ENCODE measurements around the gene CETN3. TPM values are rescaled to one million over a fixed set of nuclear protein-coding genes. Genes with fewer than 3 reads are reported as not detected.

The CETN3 gene
- polyA plus RNA-seq (ENCODE audit: low read depth in 6 of 6), result 10 to 100 TPM; 12.8 to 35.7 (median 24.1) TPM

DNA sequence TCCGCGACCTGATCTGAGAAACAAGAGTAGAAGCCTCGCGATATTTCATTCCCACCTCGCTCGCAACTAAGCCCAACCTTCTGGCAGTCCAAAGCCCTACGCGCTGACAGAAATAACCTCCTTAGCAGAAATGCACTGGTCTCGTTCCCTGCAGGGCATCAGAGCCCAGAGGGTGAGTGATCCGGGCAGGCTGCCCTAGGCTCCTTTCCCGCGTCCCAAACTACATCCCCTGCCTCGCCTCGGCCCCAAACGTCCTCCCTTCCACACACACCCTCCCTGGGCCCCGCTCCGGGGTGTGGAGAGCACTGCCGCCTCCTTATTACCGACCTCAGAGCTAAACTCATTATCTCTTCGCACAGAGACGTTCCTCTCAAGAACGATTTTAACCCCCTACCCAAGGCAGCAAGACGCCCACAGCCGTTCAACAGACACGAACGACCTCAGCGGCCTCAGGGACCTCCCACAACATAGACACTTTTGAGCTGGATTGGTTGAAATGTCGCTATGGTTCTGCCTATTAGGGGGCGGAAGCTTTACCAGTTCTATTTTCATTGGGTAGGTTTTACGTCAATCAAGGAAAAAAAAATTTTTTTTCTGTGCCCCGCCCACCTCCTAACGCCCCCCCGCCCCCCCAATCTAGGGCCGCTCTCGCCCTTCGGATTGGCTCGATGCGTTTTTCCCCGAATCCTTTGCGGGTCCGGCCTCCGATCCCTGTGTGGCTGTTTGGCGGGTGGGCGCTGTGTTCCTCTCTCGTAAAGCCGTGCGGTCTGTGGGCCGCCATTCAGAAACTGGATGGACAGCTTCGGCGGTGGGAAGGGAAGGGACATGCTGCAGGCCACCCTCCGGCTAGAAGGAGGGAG, at the start of gene CETN3:
CETN3 (minus strand) TSS at position 439 of the 860 bp plus-strand sequence; CDS start at position 344, 95 bp downstream.
- ATAC-seq (ENCODE audit: low read depth in 2 of 2) (peak; percentile 88 to 89), DNase-seq (peak; percentile 90)
- Mint-ChIP-seq H3K36me3 (peaks cover 16 to 18% of the 10 kb centered on the region in 2 donors), H3K4me1 (peaks cover 6 to 11% (median 9%) of the 10 kb centered on the region in 3 donors), H3K27ac (no peak within 1 kb of the TSS), H3K4me3 (no peak within 1 kb of the TSS), H3K27me3 (no peaks in the 10 kb centered on the region), H3K9me3 (no peaks in the 10 kb centered on the region)

DNA sequence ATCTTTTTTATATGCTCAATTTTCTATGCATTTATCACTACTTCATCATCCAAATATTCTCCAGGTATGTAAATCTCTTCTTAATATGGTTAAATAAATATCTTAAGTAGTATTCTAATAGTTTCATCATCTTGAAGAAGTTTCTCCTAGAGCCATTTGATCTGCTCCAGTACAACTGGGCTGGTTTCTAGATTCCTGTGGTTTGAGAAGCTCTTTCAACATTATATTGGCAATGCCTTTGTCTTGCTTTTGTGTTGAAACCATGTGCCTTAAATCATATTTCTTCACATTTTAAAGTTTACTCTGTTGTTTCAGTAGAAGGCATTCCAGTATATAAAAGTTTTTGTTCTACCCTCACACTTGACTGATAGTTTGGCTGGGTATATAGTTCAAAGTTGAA, 37.4 kb upstream of the CETN3 start:
- DNase-seq (no peak), ATAC-seq (ENCODE audit: low read depth in 2 of 2) (no peak)
- H3K27ac Mint-ChIP-seq, result no peak overlapping the region
- H3K4me1 Mint-ChIP-seq, result no peaks in the 10 kb centered on the region
- H3K27me3 Mint-ChIP-seq, result no peaks in the 10 kb centered on the region
- peaks cover 0 to 8% (median 0%) of the 10 kb centered on the region in 7 donors for H3K9me3 Mint-ChIP-seq
- H3K36me3 Mint-ChIP-seq, result no peaks in the 10 kb centered on the region
- H3K4me3 Mint-ChIP-seq, result no peak overlapping the region

DNA sequence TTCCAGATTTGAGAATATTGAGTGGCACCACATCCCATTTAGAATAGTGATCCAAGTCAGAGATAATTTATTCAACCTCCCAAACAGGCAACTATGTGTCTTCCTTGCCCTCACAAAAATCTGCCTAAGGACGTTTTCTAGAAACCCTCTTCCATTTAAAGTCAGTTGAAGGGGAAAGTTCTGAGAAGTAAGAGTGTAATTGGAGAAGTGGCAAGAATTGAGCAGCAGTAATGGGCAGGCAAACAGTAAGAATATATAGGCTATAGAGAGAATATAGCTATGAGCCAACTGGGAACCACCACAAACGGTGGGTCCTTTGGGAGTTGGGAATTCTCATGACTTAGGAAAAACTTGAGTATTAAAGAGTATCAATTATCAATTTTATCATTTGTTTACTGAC, 31.1 kb upstream of the CETN3 start:
- H3K36me3 Mint-ChIP-seq, result no peaks in the 10 kb centered on the region
- H3K9me3 Mint-ChIP-seq, result peaks cover 0 to 3% (median 0%) of the 10 kb centered on the region in 7 donors
- peaks cover 0 to 6% (median 0%) of the 10 kb centered on the region in 3 donors for H3K4me1 Mint-ChIP-seq
- DNase-seq (no peak), ATAC-seq (ENCODE audit: low read depth in 2 of 2) (no peak)
- H3K27me3 Mint-ChIP-seq, result peaks cover 0 to 22% (median 6%) of the 10 kb centered on the region in 3 donors
- H3K4me3 Mint-ChIP-seq, result peak overlapping the region in 5 of 8 donors; percentile 68 to 86 (median 77)
- peak overlapping the region in 1 of 6 donors; percentile 49 for H3K27ac Mint-ChIP-seq

DNA sequence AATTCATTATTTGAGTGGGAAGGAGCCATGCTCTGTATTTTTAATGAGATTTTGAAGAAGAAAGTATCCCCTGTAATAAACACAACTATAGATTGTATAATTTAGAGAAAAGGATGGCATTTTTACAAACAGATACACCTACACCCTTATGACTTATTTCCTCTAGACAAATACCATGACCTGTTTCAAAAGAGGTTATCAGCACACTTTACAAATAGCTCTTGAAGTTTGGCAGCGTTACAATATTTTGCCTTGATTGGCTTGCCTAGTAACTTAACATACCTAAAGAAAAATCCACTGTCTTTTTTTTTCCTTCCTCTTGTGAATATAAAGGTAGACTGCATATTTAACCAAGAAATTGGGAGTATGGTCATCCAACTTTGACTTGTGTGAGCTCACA, 28.5 kb upstream of the CETN3 start:
- ATAC-seq (ENCODE audit: low read depth in 2 of 2) (no peak), DNase-seq (no peak)
- Mint-ChIP-seq H3K27me3 (peaks cover 0 to 22% (median 6%) of the 10 kb centered on the region in 3 donors), H3K27ac (no peak overlapping the region), H3K9me3 (no peaks in the 10 kb centered on the region), H3K4me1 (peaks cover 0 to 6% (median 0%) of the 10 kb centered on the region in 3 donors), H3K4me3 (no peak overlapping the region), H3K36me3 (no peaks in the 10 kb centered on the region)

DNA sequence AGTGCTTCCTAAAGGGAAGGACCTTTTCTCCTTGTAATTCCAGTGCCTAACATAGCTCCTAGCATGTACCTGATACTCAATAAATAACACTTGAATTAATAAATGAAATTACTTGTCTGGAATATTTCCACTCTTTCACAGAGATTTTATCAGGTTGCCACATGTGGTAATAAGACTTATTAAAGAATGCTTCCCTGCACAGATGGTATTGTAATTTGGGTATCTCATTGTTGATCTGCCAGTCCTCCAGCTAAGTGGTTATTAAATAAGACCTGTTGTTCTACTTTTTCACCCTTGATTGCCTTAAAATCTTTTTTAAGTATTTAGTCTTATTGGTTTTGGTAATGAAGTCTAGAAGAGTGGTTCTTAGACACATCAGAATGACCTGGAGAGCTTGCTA, 28.1 kb upstream of the CETN3 start:
- DNase-seq, result no peak
- Mint-ChIP-seq H3K4me3 (no peak overlapping the region), H3K27me3 (peaks cover 0 to 22% (median 6%) of the 10 kb centered on the region in 3 donors), H3K36me3 (no peaks in the 10 kb centered on the region), H3K27ac (peak overlapping the region in 1 of 6 donors; percentile 25), H3K4me1 (peaks cover 0 to 6% (median 0%) of the 10 kb centered on the region in 3 donors), H3K9me3 (no peaks in the 10 kb centered on the region)
- no peak for ATAC-seq (ENCODE audit: low read depth in 2 of 2)

DNA sequence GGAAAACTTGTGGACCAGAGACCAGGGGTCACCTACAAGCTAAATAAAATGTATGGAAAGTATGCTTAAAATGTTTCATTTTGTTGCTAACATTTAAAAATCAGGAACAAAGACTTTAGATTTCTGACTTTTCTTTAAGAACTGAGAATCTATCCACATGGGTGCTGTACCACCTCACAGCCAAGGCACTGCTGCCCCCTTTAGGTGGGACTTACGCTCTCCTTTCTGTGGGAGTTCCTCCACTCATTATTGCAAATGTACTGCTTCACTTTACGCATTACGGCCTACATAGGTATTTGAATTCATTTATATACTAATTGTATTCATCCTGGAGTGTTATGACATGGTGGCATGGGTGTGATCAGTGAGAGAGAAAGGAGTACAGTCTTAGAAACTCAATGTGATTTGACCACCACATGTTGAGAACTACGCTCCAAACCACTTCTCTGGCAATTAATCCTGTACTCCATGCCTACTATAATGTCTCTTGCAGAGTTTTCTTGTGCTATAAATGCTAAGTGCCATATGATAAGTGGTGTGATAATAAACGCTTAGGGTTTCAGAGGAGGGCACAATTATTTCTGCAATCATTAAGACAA, 24.7 kb upstream of the CETN3 start:
- H3K4me3 Mint-ChIP-seq, result no peak overlapping the region
- no peaks in the 10 kb centered on the region for H3K9me3 Mint-ChIP-seq
- no peaks in the 10 kb centered on the region for H3K36me3 Mint-ChIP-seq
- no peaks in the 10 kb centered on the region for H3K4me1 Mint-ChIP-seq
- ATAC-seq (ENCODE audit: low read depth in 2 of 2) (peak; percentile 51), DNase-seq (peak; percentile 4)
- H3K27me3 Mint-ChIP-seq, result peaks cover 6 to 31% (median 6%) of the 10 kb centered on the region in 3 donors
- H3K27ac Mint-ChIP-seq, result no peak overlapping the region

DNA sequence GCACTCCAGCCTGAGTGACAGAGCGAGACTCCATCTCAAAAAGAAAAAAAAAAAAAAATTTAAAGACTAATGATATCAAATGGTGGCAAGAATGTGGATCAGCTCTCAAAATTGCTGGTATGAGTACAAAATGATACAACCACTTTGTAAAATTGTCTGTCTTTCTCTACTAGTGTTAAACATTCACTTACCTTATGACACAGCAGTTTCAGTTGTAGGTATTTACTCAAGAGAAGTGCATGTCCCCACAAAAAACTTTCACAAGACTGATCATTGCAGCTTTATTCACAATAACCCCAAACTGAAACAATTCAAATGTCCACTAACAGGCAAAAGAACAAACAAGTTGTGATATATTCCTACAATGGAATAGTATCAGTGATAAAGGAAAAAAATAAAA, 14.7 kb upstream of the CETN3 start:
- H3K27ac Mint-ChIP-seq, result no peak overlapping the region
- H3K27me3 Mint-ChIP-seq, result peaks cover 0 to 26% (median 8%) of the 10 kb centered on the region in 3 donors
- no peak for ATAC-seq (ENCODE audit: low read depth in 2 of 2)
- no peaks in the 10 kb centered on the region for H3K36me3 Mint-ChIP-seq
- H3K4me1 Mint-ChIP-seq, result no peaks in the 10 kb centered on the region
- H3K9me3 Mint-ChIP-seq, result no peaks in the 10 kb centered on the region
- H3K4me3 Mint-ChIP-seq, result no peak overlapping the region
- DNase-seq, result no peak

DNA sequence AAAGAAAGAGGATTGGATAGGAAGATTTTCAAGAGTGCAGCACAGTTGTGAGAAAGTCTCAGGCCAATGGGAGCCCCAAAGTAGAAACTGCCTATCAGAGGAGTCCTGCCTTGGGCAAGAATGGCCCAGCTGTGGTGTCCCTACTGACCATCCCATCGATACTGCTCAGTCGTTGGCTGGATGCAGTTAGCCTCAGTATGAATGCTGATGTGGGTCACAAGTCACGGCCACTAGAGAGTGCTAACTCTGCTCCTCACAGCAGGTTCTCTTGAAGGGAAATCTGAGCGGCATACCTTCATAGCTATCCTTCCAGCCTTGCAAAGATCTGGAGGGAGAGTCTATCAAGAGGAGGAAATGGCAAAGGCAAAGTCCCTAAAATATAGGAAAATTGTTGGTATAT, 11.6 kb upstream of the CETN3 start:
- H3K36me3 Mint-ChIP-seq, result peaks cover 0 to 3% of the 10 kb centered on the region in 2 donors
- no peak for DNase-seq

DNA sequence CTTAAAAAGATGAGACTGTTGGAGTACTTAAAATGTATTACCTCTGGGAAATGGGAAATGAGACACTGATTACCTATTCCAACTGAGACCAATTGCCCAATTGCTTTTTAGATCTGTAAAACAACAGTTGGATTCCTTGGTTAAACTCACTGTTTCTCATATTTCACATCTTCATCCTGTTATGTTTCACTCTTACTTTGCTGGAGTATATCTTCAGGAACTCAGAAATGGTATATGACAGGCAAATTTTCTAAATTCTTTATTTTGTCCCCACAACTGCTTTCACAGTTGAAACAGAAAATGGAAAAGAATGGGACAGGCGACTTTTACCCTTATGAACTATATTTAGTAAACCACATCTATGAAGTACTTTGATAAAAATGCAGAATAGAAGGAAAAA, 8.7 kb upstream of the CETN3 start:
- no peak for DNase-seq
- Mint-ChIP-seq H3K27me3 (peaks cover 9 to 43% (median 23%) of the 10 kb centered on the region in 3 donors), H3K27ac (peak overlapping the region in 1 of 6 donors; percentile 12), H3K36me3 (peaks cover 0 to 3% of the 10 kb centered on the region in 2 donors), H3K9me3 (no peaks in the 10 kb centered on the region), H3K4me3 (no peak overlapping the region), H3K4me1 (no peaks in the 10 kb centered on the region)
- ATAC-seq (ENCODE audit: low read depth in 2 of 2), result no peak

More for the DNA sequence above, 11.6 kb upstream of the CETN3 start:
- Mint-ChIP-seq H3K27ac (peak overlapping the region in 1 of 6 donors; percentile 23), H3K4me1 (no peaks in the 10 kb centered on the region), H3K4me3 (no peak overlapping the region), H3K27me3 (peaks cover 5 to 43% (median 23%) of the 10 kb centered on the region in 3 donors), H3K9me3 (no peaks in the 10 kb centered on the region)
- ATAC-seq (ENCODE audit: low read depth in 2 of 2), result no peak

DNA sequence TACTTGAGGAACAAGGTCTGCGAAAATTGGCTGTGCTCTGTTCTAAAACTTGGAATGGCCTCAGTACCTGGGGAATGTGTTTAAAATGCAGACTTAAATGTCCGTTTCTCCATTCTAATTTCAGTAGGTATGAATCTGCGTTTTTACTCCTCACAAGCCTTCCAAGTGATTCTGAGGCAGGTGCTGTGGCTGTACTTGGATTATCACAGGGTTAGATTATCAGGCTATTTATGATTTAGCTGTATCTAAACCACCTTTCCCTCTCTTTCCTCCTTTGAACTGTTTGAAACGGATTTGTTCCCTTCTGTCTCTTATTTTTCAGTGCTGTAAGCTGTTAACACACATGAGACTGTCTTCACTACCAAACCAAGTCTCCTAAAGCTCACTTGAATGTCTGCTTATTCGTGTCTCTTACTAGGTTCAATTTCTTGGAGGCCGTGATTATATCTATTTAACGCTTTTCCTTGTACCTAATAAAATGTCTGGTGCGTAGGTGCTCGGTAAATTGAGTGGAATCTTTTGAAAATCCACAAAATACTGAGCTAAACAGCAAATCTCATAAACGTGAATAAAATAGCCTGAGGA, 714 bp upstream of the CETN3 start:
- ATAC-seq (ENCODE audit: low read depth in 2 of 2), result no peak
- DNase-seq, result no peak
- Mint-ChIP-seq H3K27ac (no peak overlapping the region), H3K36me3 (peaks cover 12 to 13% of the 10 kb centered on the region in 2 donors), H3K9me3 (no peaks in the 10 kb centered on the region), H3K4me1 (peaks cover 6 to 11% (median 9%) of the 10 kb centered on the region in 3 donors), H3K4me3 (no peak overlapping the region), H3K27me3 (no peaks in the 10 kb centered on the region)

DNA sequence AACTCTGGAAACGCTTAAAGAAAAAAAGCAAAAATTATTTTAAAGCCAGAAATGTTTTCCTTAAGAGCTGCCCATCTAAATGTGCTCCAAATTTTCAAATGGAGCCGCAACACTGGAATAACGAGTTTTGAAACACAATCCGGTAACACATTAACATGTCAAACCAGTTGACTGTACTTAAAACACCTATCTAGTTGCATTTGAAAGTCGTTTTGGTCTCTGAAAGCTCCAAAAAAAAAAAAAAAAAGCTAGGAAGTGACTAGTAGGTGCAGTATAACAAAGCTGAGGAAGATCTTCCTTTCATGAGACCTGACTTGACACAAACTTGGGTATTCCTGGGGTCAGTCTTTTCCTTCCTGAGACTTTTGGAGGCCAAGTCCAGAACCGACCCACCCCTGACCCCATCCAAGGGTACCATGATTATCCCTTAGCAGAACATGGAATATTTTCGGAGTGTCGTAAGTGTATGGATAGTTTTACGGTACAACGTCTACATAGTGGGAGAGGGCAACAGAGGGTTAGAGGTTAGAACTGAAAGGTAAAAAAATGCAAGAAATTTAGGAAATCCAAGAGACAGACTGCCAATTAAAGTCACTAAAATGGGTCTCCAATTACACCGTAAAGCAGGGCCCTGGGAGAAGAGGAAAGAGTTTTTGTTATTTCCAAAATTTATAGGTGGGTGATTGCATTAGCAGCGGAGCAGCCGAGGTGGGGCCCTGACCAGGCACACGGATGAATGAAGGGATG, 812 bp downstream of the CETN3 start:
- H3K27me3 Mint-ChIP-seq, result no peaks in the 10 kb centered on the region
- peaks cover 16 to 18% of the 10 kb centered on the region in 2 donors for H3K36me3 Mint-ChIP-seq
- no peaks in the 10 kb centered on the region for H3K9me3 Mint-ChIP-seq
- H3K4me1 Mint-ChIP-seq, result peaks cover 6 to 11% (median 9%) of the 10 kb centered on the region in 3 donors
- DNase-seq (no peak), ATAC-seq (ENCODE audit: low read depth in 2 of 2) (no peak)
- H3K4me3 Mint-ChIP-seq, result peak overlapping the region in 1 of 8 donors; percentile 53
- no peak overlapping the region for H3K27ac Mint-ChIP-seq

DNA sequence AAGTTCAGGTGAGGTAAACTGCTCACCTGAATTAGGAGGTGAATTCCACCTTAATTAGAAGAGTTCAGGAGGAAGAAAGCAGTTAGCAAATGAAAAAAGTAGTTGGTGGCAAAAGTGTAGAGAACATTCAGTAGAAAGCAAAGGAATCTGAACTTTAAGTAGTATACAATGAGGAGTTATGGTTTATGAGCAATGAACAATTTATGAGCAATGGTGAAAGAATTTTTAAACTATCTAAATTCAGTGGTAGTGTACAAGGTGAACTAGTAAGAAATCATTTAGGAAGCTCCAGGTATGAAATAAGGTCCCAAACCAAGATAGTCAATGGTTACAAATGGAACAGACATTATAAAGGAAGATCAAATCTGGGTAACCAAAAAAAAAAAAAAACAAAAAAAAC, 3.1 kb downstream of the CETN3 start:
- H3K9me3 Mint-ChIP-seq, result no peaks in the 10 kb centered on the region
- no peak for ATAC-seq (ENCODE audit: low read depth in 2 of 2)
- peaks cover 23 to 26% of the 10 kb centered on the region in 2 donors for H3K36me3 Mint-ChIP-seq
- no peak for DNase-seq
- peak overlapping the region in 1 of 8 donors; percentile 61 for H3K4me3 Mint-ChIP-seq
- H3K27me3 Mint-ChIP-seq, result no peaks in the 10 kb centered on the region
- peaks cover 10 to 13% (median 11%) of the 10 kb centered on the region in 3 donors for H3K4me1 Mint-ChIP-seq
- no peak overlapping the region for H3K27ac Mint-ChIP-seq

All from naive B cell (primary cell).